DMS79 (cell line): ENCODE measurements around the gene DNAJC15.

Experiments used
- DNase-seq: peaks from one replicate; lab custom pipeline; 2025; lab: John Stamatoyannopoulos, UW

The DNAJC15 gene

GRCh38 chr13:43127103-43127798 lies 103.9 kb downstream of the DNAJC15 start:
- DNase-seq, result no peak

GRCh38 chr13:43127827-43128226 lies 104.4 kb downstream of the DNAJC15 start:
- no peak for DNase-seq

GRCh38 chr13:43128504-43128961 lies 105.1 kb downstream of the DNAJC15 start:
- DNase-seq, result no peak

GRCh38 chr13:43129066-43129465 lies 105.7 kb downstream of the DNAJC15 start:
- DNase-seq, result no peak

- no peak for DNase-seq
Measured at GRCh38 chr13:43129511-43130110, 106.2 kb downstream of the DNAJC15 start.

GRCh38 chr13:43132257-43132656 lies 108.9 kb downstream of the DNAJC15 start:
- DNase-seq, result no peak

GRCh38 chr13:43132911-43133310 lies 109.5 kb downstream of the DNAJC15 start:
- no peak for DNase-seq

- DNase-seq, result no peak
Measured at GRCh38 chr13:43133792-43134191, 110.4 kb downstream of the DNAJC15 start.

- DNase-seq, result no peak
Measured at GRCh38 chr13:43134868-43135267, 111.5 kb downstream of the DNAJC15 start.

- DNase-seq, result no peak
Measured at GRCh38 chr13:43135516-43135915, 112.1 kb downstream of the DNAJC15 start.

GRCh38 chr13:43136920-43137575 lies 113.7 kb downstream of the DNAJC15 start:
- no peak for DNase-seq

GRCh38 chr13:43139211-43139610 lies 115.8 kb downstream of the DNAJC15 start:
- no peak for DNase-seq

GRCh38 chr13:43139921-43140320 lies 116.5 kb downstream of the DNAJC15 start:
- DNase-seq, result no peak

GRCh38 chr13:43140985-43141384 lies 117.6 kb downstream of the DNAJC15 start:
- DNase-seq, result no peak

- DNase-seq, result no peak
Measured at GRCh38 chr13:43141685-43142084, 118.3 kb downstream of the DNAJC15 start.

- DNase-seq, result no peak
Measured at GRCh38 chr13:43143591-43143990, 120.2 kb downstream of the DNAJC15 start.

- no peak for DNase-seq
Measured at GRCh38 chr13:43145534-43146196, 122.3 kb downstream of the DNAJC15 start.

GRCh38 chr13:43146400-43146799 lies 123.0 kb downstream of the DNAJC15 start:
- no peak for DNase-seq

- no peak for DNase-seq
Measured at GRCh38 chr13:43150369-43151207, 127.2 kb downstream of the DNAJC15 start.

- DNase-seq, result no peak
Measured at GRCh38 chr13:43153436-43154090, 130.2 kb downstream of the DNAJC15 start.

GRCh38 chr13:43154156-43154651 lies 130.8 kb downstream of the DNAJC15 start:
- DNase-seq, result no peak
